ENCODE measurements around the gene ARHGAP10. TPM values are rescaled to one million over a fixed set of nuclear protein-coding genes. Genes with fewer than 3 reads are reported as not detected.
"Not testable (repeated sequence)": the region's sequence is repeated elsewhere in the genome, so short reads cannot be mapped to it uniquely, and the experiment has no call there.

Gene ARHGAP10
- total RNA-seq, 2 experiments from 2014 or later = 0.11 TPM; not detected in 1

- TF ChIP-seq EZH2phosphoT487 (IDR thresholded peaks at IDR 0.05; ENCODE audit: borderline replicate concordance, low read depth, low read length) = no peak
- TF ChIP-seq, protein P1, sequence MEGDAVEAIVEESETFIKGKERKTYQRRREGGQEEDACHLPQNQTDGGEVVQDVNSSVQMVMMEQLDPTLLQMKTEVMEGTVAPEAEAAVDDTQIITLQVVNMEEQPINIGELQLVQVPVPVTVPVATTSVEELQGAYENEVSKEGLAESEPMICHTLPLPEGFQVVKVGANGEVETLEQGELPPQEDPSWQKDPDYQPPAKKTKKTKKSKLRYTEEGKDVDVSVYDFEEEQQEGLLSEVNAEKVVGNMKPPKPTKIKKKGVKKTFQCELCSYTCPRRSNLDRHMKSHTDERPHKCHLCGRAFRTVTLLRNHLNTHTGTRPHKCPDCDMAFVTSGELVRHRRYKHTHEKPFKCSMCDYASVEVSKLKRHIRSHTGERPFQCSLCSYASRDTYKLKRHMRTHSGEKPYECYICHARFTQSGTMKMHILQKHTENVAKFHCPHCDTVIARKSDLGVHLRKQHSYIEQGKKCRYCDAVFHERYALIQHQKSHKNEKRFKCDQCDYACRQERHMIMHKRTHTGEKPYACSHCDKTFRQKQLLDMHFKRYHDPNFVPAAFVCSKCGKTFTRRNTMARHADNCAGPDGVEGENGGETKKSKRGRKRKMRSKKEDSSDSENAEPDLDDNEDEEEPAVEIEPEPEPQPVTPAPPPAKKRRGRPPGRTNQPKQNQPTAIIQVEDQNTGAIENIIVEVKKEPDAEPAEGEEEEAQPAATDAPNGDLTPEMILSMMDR (conservative IDR thresholded peaks at IDR 0.05; ENCODE audit: low read length) = no peak
- Histone ChIP-seq H2AFZ (ENCODE audit: low read length) (no peak overlapping the region), H3K79me2 (ENCODE audit: insufficient read depth, low read depth, low read length) (no peaks in the 10 kb centered on the region), H4K20me1 (ENCODE audit: insufficient read depth, low read length) (no peaks in the 10 kb centered on the region), H3K27ac (ENCODE audit: low read depth, low read length, poor library complexity, severe bottlenecking) (no peak overlapping the region), H3K4me1 (ENCODE audit: insufficient read depth, low read length, poor library complexity, severe bottlenecking) (no peaks in the 10 kb centered on the region), H3K4me3 (ENCODE audit: low read depth, low read length, poor library complexity, severe bottlenecking) (no peak overlapping the region), H3K4me2 (ENCODE audit: low read length) (no peak overlapping the region), H3K9me3 (ENCODE audit: low read length) (no peaks in the 10 kb centered on the region), H3K36me3 (ENCODE audit: insufficient read depth, low read length) (no peaks in the 10 kb centered on the region), H3K9me2 (ENCODE audit: insufficient read depth, low read length) (no peaks in the 10 kb centered on the region)
- ChIA-PET POLR2A (no interaction called here), CTCF (ENCODE audit: unreplicated experiment) (no interaction called here)
- DNase-seq (ENCODE audit: low spot score) = no peak
- no TSS peak for BruUV-seq (replicated peaks)
- intact Hi-C loops (cut with micrococcal nuclease; ENCODE audit: unreplicated experiment) = no loop called here
Measured at GRCh38 chr4:147794314-147794680, 62.4 kb downstream of the ARHGAP10 start.

GRCh38 chr4:147794787-147795413 lies 63.0 kb downstream of the ARHGAP10 start:
- no peak for DNase-seq (ENCODE audit: low spot score)
- ChIA-PET CTCF (ENCODE audit: unreplicated experiment) (no interaction called here), POLR2A (no interaction called here)
- H3K79me2 ChIP-seq (ENCODE audit: insufficient read depth, low read depth, low read length) = no peaks in the 10 kb centered on the region
- no peaks in the 10 kb centered on the region for H3K4me1 ChIP-seq (ENCODE audit: insufficient read depth, low read length, poor library complexity, severe bottlenecking)
- no peak for TF ChIP-seq EZH2phosphoT487 (IDR thresholded peaks at IDR 0.05; ENCODE audit: borderline replicate concordance, low read depth, low read length)
- TF ChIP-seq, protein P1 (conservative IDR thresholded peaks at IDR 0.05; ENCODE audit: low read length) = no peak
- no TSS peak for BruUV-seq (replicated peaks)
- no peak overlapping the region for H2AFZ ChIP-seq (ENCODE audit: low read length)
- no peak overlapping the region for H3K27ac ChIP-seq (ENCODE audit: low read depth, low read length, poor library complexity, severe bottlenecking)
- no peak overlapping the region for H3K4me2 ChIP-seq (ENCODE audit: low read length)
- no peaks in the 10 kb centered on the region for H4K20me1 ChIP-seq (ENCODE audit: insufficient read depth, low read length)
- no peaks in the 10 kb centered on the region for H3K9me3 ChIP-seq (ENCODE audit: low read length)
- no peaks in the 10 kb centered on the region for H3K9me2 ChIP-seq (ENCODE audit: insufficient read depth, low read length)
- H3K36me3 ChIP-seq (ENCODE audit: insufficient read depth, low read length) = no peaks in the 10 kb centered on the region
- H3K4me3 ChIP-seq (ENCODE audit: low read depth, low read length, poor library complexity, severe bottlenecking) = no peak overlapping the region
- intact Hi-C loops (cut with micrococcal nuclease; ENCODE audit: unreplicated experiment) = no loop called here

DNA sequence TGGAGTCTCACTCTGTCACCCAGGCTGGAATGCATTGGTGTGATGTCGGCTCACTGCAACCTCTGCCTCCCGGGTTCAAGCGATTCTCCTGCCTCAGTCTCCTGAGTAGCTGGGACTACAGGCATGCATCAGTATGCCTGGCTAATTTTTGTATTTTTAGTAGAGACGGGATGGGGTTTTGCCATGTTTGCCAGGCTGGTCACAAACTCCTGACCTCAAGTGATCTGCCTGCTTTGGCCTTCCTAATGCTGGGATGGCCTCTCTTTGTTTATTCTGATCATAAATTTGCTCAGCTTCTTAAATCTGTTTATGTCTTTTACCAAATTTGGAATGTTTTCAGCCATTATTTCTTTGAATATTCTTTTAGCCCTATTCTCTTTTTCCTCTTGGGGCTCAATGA lies 67.2 kb downstream of the ARHGAP10 start:
- CTCF ChIA-PET (ENCODE audit: unreplicated experiment) = not testable (repeated sequence)

More for the DNA sequence above, 67.2 kb downstream of the ARHGAP10 start:
- BruUV-seq (replicated peaks); H3K4me2 ChIP-seq (ENCODE audit: low read length); H2AFZ ChIP-seq (ENCODE audit: low read length); H3K79me2 ChIP-seq (ENCODE audit: insufficient read depth, low read depth, low read length); H3K4me1 ChIP-seq (ENCODE audit: insufficient read depth, low read length, poor library complexity, severe bottlenecking); H4K20me1 ChIP-seq (ENCODE audit: insufficient read depth, low read length); H3K27ac ChIP-seq (ENCODE audit: low read depth, low read length, poor library complexity, severe bottlenecking); H3K9me2 ChIP-seq (ENCODE audit: insufficient read depth, low read length); H3K9me3 ChIP-seq (ENCODE audit: low read length); DNase-seq (ENCODE audit: low spot score); intact Hi-C loops (cut with micrococcal nuclease; ENCODE audit: unreplicated experiment); H3K36me3 ChIP-seq (ENCODE audit: insufficient read depth, low read length); POLR2A ChIA-PET; H3K4me3 ChIP-seq (ENCODE audit: low read depth, low read length, poor library complexity, severe bottlenecking): not testable (repeated sequence)
